Transverse colon (tissue), 4 donors: ENCODE data around the gene SHOX. TPM values are rescaled to one million over a fixed set of nuclear protein-coding genes. Genes with fewer than 3 reads are reported as not detected.

Experiments
- DNase-seq: peaks from one replicate; pipeline ENCODE4 v3.0.0-alpha.2; 2019
- H3K27ac ChIP-seq, 4 donors: fragments of 200-600 bp; sonication (generic); 2 replicates each; pipeline ENCODE4 v1.5.1; 2016 to 2018; ENCODE audit warnings: inconsistent platforms in 4 of 4
- H3K27me3 ChIP-seq: fragments of 200-600 bp; sonication (generic); 2 replicates; pipeline ENCODE4 v1.5.1; 2017; ENCODE audit warnings: inconsistent platforms
- H3K36me3 ChIP-seq, 4 donors: fragments of 200-600 bp; sonication (generic); 2 replicates each; pipeline ENCODE4 v1.5.1; 2017 to 2019; ENCODE audit warnings: inconsistent platforms in 4 of 4
- H3K4me1 ChIP-seq, 4 donors: fragments of 200-600 bp; sonication (generic); 2 replicates each; pipeline ENCODE4 v1.5.1; 2017 to 2020; ENCODE audit warnings: inconsistent platforms in 4 of 4
- H3K4me3 ChIP-seq, 4 donors: fragments of 200-600 bp; sonication (generic); 1 replicate in 1 of 4; 2 replicates in 3 of 4; pipeline versions ENCODE4 v1.5.1 to v1.6.1; 2017 to 2019; ENCODE audit warnings: inconsistent platforms in 4 of 4
- H3K9me3 ChIP-seq, 2 donors: fragments of 200-600 bp; sonication (generic); 2 replicates each; pipeline ENCODE4 v1.5.1; 2017 to 2019; ENCODE audit warnings: inconsistent platforms in 2 of 2
- CTCF ChIP-seq, 5 experiments: fragments of 200-600 bp in 3 of 5; fragments of 450-650 bp in 2 of 5; sonication (generic) in 3 of 5; IDR thresholded peaks; 1 replicate in 2 of 5; 2 replicates in 3 of 5; pipeline ENCODE4 v1.5.1; 2016 to 2017; ENCODE audit warnings: antibody characterized with exemption in 5 of 5, inconsistent platforms in 3 of 5, mild to moderate bottlenecking in 2 of 5, moderate library complexity in 1 of 5
- EP300 ChIP-seq: sonication (generic); formaldehyde crosslinking; IDR thresholded peaks from one replicate; pipeline ENCODE4 v1.6.1; 2017; ENCODE audit warnings: antibody characterized with exemption, low read depth
- POLR2A ChIP-seq: fragments of 450-650 bp; IDR thresholded peaks from one replicate; pipeline ENCODE4 v1.6.1; 2016; ENCODE audit warnings: antibody characterized with exemption, mild to moderate bottlenecking, moderate library complexity
- POLR2AphosphoS5 ChIP-seq, 3 donors: sonication (generic); formaldehyde crosslinking; IDR thresholded peaks; one replicate each; pipeline ENCODE4 v1.6.1; 2016; ENCODE audit warnings: antibody characterized with exemption in 3 of 3
- WGBS, 2 donors: methylation state at CpG; one replicate each; pipeline ENCODE4 v1.1.5; 2018; ENCODE audit warnings: low coverage in 1 of 2; 5-methylcytosine and 5-hydroxymethylcytosine counted together
- in situ Hi-C, 4 donors: fragments of 200-750 bp; cut with MboI; loops; one replicate each; pipeline versions ENCODE4 v1.15.0 to v1.15.1; 2017; ENCODE audit warnings: low sequenced_read_pairs in 3 of 4, low pct_ligation_motif_present in 1 of 4, low pct_unique_long_range_greater_than_20kb in 1 of 4
- intact Hi-C: fragments of 100-400 bp; cut with DNase I; formaldehyde crosslinking; loops from one replicate; pipeline ENCODE4 v1.15.1; 2023; ENCODE audit warnings: low total_unique reads
- total RNA-seq, 4 donors: library from RNA; depleted of rRNA; stranded (reverse); fragments of >200 nt; gene quantifications; one replicate each; pipeline ENCODE4 v1.1.0, GENCODE V29; 2016

Gene SHOX
- total RNA-seq: 1 to 10 TPM in 1 of 4 donors, under 1 TPM in 2, not detected in 1; 0.14 to 2.6 (median 0.16) TPM

GRCh38 chrX:630612-631496, at the start of gene SHOX:
Gene SHOX, plus strand, starts transcription at chrX:630791. Its CDS starts 107 bp downstream, at chrX:630898.
- Histone ChIP-seq H3K9me3 (no peaks in the 10 kb centered on the region), H3K27ac (no peak within 1 kb of the TSS), H3K4me1 (no peaks in the 10 kb centered on the region), H3K4me3 (no peak within 1 kb of the TSS), H3K36me3 (no peaks in the 10 kb centered on the region), H3K27me3 (peaks cover 86% of the 10 kb centered on the region)
- intact Hi-C loops: no loop called here
- TF ChIP-seq EP300 (no peak), CTCF (IDR thresholded peaks at IDR 0.05) (no peak), POLR2A (no peak), POLR2AphosphoS5 (IDR thresholded peaks at IDR 0.05) (no peak)
- in situ Hi-C loops: no loop called here
- DNase-seq: no peak
- 22 to 24% methylated on average over 21 to 81 of the region's 84 CpGs for WGBS, 2 donors

DNA sequence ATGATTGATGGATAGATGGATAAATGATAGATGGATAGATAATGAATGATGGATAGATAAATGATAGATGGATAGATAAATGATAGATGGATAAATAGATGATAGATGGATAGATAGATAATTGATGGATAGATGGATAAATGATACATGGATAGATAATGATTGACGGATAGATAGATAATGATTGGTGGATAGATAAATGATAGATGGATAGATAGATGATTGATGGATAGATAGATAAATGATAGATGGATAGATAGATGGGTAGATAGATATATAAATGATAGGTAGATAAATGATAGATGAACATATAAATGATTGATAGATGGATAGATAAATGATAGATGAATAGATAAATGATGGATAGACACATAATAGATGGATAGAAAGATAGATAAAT, 49.5 kb upstream of the SHOX start:
- 89 to 94% methylated on average over 1 of the region's 1 CpG for WGBS, 2 donors
- in situ Hi-C loops: no loop called here
- no peaks in the 10 kb centered on the region for H3K27me3 ChIP-seq

DNA sequence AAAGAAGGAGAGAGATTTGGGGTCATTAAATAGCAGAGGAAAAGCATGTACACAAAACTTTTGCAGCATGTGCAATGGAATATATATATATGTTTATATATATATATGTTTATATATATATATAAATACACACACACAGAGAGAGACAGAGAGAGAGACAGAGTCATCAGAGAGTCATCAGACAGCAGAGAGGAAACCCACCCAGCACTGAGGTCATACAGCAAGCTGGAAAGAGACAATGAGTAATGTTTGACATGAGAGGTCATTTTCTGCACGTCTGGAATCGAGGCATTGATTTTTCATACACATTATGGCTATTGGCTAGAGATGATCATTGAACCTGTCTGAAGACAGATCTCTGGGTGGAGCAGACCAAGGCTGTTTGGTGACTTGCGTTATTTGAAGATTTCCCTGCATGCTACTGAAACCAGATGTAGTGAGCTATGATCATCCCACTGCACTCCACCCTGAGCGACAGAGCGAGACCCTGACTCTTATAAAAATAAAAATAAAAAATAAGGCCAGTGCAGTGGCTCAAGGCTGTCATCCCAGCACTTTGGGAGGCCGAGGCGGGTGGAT, 48.8 kb upstream of the SHOX start:
- in situ Hi-C loops (no loop called here), intact Hi-C loops (no loop called here)
- TF ChIP-seq EP300 (no peak), POLR2AphosphoS5 (IDR thresholded peaks at IDR 0.05) (no peak), POLR2A (no peak), CTCF (IDR thresholded peaks at IDR 0.05) (no peak)
- no peaks in the 10 kb centered on the region for H3K4me1 ChIP-seq
- no peaks in the 10 kb centered on the region for H3K9me3 ChIP-seq
- H3K27me3 ChIP-seq: no peaks in the 10 kb centered on the region
- 45 to 73% methylated on average over 5 to 7 of the region's 7 CpGs for WGBS, 2 donors
- H3K4me3 ChIP-seq: no peak overlapping the region
- H3K36me3 ChIP-seq: no peaks in the 10 kb centered on the region
- H3K27ac ChIP-seq: no peak overlapping the region
- no peak for DNase-seq

More for the DNA sequence above, 49.5 kb upstream of the SHOX start:
- H3K27ac ChIP-seq: no peak overlapping the region
- H3K36me3 ChIP-seq: no peaks in the 10 kb centered on the region
- DNase-seq: no peak
- no peak for TF ChIP-seq EP300
- TF ChIP-seq POLR2A: no peak
- no peak for TF ChIP-seq CTCF (IDR thresholded peaks at IDR 0.05)
- H3K4me3 ChIP-seq: no peak overlapping the region
- no peaks in the 10 kb centered on the region for H3K4me1 ChIP-seq
- H3K9me3 ChIP-seq: no peaks in the 10 kb centered on the region
- intact Hi-C loops: no loop called here

DNA sequence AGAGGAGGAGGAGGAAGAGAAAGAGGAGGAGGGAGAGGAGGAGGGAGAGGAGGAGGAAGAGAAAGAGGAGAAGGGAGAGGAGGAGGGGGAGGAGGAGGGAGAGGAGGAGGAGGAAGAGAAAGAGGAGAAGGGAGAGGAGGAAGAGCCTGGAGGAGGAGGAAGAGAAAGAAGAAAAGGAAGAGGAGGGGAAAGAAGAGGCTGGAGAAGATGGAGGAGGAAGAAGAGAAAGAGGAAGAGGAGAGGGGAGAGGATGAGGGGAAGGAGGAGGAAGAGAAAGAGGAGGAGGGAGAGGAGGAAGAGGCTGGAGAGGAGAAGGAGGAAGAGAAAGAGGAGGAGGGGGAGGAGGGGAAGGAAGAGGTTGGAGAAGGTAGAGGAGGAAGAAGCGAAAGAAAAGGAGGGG, 46.0 kb upstream of the SHOX start:
- Histone ChIP-seq H3K36me3 (no peaks in the 10 kb centered on the region), H3K9me3 (no peaks in the 10 kb centered on the region), H3K4me3 (no peak overlapping the region), H3K4me1 (no peaks in the 10 kb centered on the region), H3K27ac (no peak overlapping the region), H3K27me3 (no peaks in the 10 kb centered on the region)
- in situ Hi-C loops (no loop called here), intact Hi-C loops (no loop called here)
- 23 to 50% methylated on average over 1 of the region's 1 CpG for WGBS, 2 donors
- no peak for DNase-seq
- TF ChIP-seq POLR2AphosphoS5 (IDR thresholded peaks at IDR 0.05) (no peak), CTCF (IDR thresholded peaks at IDR 0.05) (no peak), EP300 (no peak), POLR2A (no peak)
